Esophagus squamous epithelium (tissue), 4 donors: ENCODE measurements around the gene MTCH2.

Source experiments
- CTCF ChIP-seq, 6 experiments: fragments of 450-650 bp in 4 of 6; fragments of 200-600 bp in 2 of 6; sonication (generic) in 2 of 6; IDR thresholded peaks; one replicate each; pipeline ENCODE4 v1.5.1; 2016 to 2019; ENCODE audit warnings: antibody characterized with exemption in 6 of 6, mild to moderate bottlenecking in 4 of 6, moderate library complexity in 4 of 6
- POLR2A ChIP-seq, 4 donors: fragments of 450-650 bp; IDR thresholded peaks; one replicate each; pipeline ENCODE4 v1.6.1; 2017; ENCODE audit warnings: antibody characterized with exemption in 4 of 4, mild to moderate bottlenecking in 4 of 4, moderate library complexity in 3 of 4

- TF ChIP-seq CTCF (IDR thresholded peaks at IDR 0.05) (no peak), POLR2A (IDR thresholded peaks at IDR 0.05) (no peak)
Observed at GRCh38 chr11:47651818-47652469, 9.6 kb upstream of the MTCH2 start.
